HepG2 (cell line): ENCODE measurements around the gene CBFA2T2. TPM values are rescaled to one million over a fixed set of nuclear protein-coding genes. Genes with fewer than 3 reads are reported as not detected.
A peak's percentile ranks its signal among the peaks of the same experiment; 100 is the strongest.

Experiments used
- ATAC-seq: fragments of 200-7000 bp; cut with Tn5 transposase; 3 replicates; pipeline ENCODE4 v1.9.1; 2020; ENCODE audit warnings: mild to moderate bottlenecking, moderate library complexity
- BruUV-seq: library from RNA; stranded (reverse); fragments of 400-500 nt; replicated peaks from 2 replicates; lab custom pipeline; 2021; lab: Mats Ljungman, UMichigan
- CTCF ChIA-PET: fragments of 300-600 bp; formaldehyde crosslinking; extraction: SDS; loops from one replicate; lab custom pipeline; 2021; ENCODE audit warnings: low total read pairs, inconsistent platforms, low intra/inter-chr PET ratio; lab: Yijun Ruan, JAX
- POLR2A ChIA-PET: fragments of 350-600 bp; sonication (Branson Sonifier 250); formaldehyde crosslinking; loops from one replicate; lab custom pipeline; 2020; ENCODE audit warnings: antibody characterized with exemption, inconsistent platforms; lab: Yijun Ruan, JAX
- DNase-seq: peaks from one replicate; pipeline ENCODE4 v3.0.0-alpha.2; 2015; ENCODE audit warnings: low spot score
- FAIRE-seq: peaks from 3 replicates; lab custom pipeline; 2011; peaks lifted over from hg19 to GRCh38; lab: Jason Lieb, UNC
- H2AFZ ChIP-seq: one replicate; pipeline ENCODE4 v1.6.1; 2011; ENCODE audit warnings: low read length, inconsistent platforms
- H3K27ac ChIP-seq: fragments of 300-600 bp; 3 replicates; pipeline ENCODE4 v1.8.0; 2011; ENCODE audit warnings: mixed run types, mild to moderate bottlenecking, mixed read lengths, low read length, inconsistent platforms; ENCODE audit not compliant: insufficient read depth; ENCODE audit errors: extremely low read length
- H3K27me3 ChIP-seq, 2 experiments: fragments of 200-600 bp in 1 of 2; 2 replicates in 1 of 2; 3 replicates in 1 of 2; pipeline versions ENCODE4 v1.6.0 to v1.8.0; 2011; ENCODE audit warnings: low read length in 2 of 2, mild to moderate bottlenecking in 2 of 2, moderate library complexity in 2 of 2, inconsistent platforms in 1 of 2; ENCODE audit not compliant: insufficient read depth in 2 of 2, control insufficient read depth in 1 of 2
- H3K36me3 ChIP-seq, 2 experiments: fragments of 200-600 bp in 1 of 2; replicated peaks in 1 of 2; 2 replicates in 1 of 2; 3 replicates in 1 of 2; pipeline versions ENCODE4 v1.5.1 to v1.8.0; 2011; ENCODE audit warnings: low read length in 2 of 2, inconsistent platforms in 1 of 2; ENCODE audit not compliant: insufficient read depth in 2 of 2, control insufficient read depth in 1 of 2
- H3K4me1 ChIP-seq: 2 replicates; pipeline ENCODE4 v1.5.1; 2012; ENCODE audit warnings: low read length, inconsistent platforms; ENCODE audit not compliant: insufficient read depth
- H3K4me2 ChIP-seq: 2 replicates; pipeline ENCODE4 v1.6.0; 2011; ENCODE audit warnings: low read depth, low read length, inconsistent platforms
- H3K4me3 ChIP-seq, 3 experiments: fragments of 200-600 bp in 1 of 3; sonication (generic), shearing (Covaris generic) in 1 of 3; replicated peaks in 1 of 3; 2 replicates each; pipeline ENCODE4 v1.5.1; 2011 to 2016; ENCODE audit warnings: low read length in 3 of 3, inconsistent platforms in 2 of 3, low read depth in 2 of 3, mild to moderate bottlenecking in 2 of 3, control low read depth in 1 of 3, mixed read lengths in 1 of 3; ENCODE audit not compliant: insufficient read depth in 1 of 3
- H3K79me2 ChIP-seq: one replicate; pipeline ENCODE4 v1.6.1; 2011; ENCODE audit warnings: low read length, inconsistent platforms; ENCODE audit not compliant: insufficient read depth
- H3K9ac ChIP-seq: 2 replicates; pipeline ENCODE4 v1.6.0; 2011; ENCODE audit warnings: mild to moderate bottlenecking, low read depth, low read length, inconsistent platforms; ENCODE audit not compliant: insufficient read depth
- H3K9me3 ChIP-seq: 2 replicates; pipeline ENCODE4 v1.5.1; 2012; ENCODE audit warnings: mild to moderate bottlenecking, low read length
- H4K20me1 ChIP-seq: 2 replicates; pipeline ENCODE4 v1.6.0; 2011; ENCODE audit warnings: inconsistent platforms, mild to moderate bottlenecking, low read length, moderate library complexity; ENCODE audit not compliant: insufficient read depth
- ARID2 ChIP-seq: sonication (generic); formaldehyde crosslinking; IDR thresholded peaks from 2 replicates; pipeline ENCODE4 v1.8.1; 2022; ENCODE audit warnings: mild to moderate bottlenecking, missing genetic modification reagents, borderline replicate concordance
- ARNT2 ChIP-seq: sonication (generic); formaldehyde crosslinking; IDR thresholded peaks from 2 replicates; pipeline ENCODE4 v1.8.0; 2022; ENCODE audit warnings: mild to moderate bottlenecking, low read depth, missing genetic modification reagents, moderate library complexity
- ATM ChIP-seq: fragments of 450-650 bp; IDR thresholded peaks from 2 replicates; pipeline ENCODE4 v1.7.1; 2017; ENCODE audit warnings: mild to moderate bottlenecking, borderline replicate concordance
- BCL6 ChIP-seq: IDR thresholded peaks from 2 replicates; pipeline ENCODE4 v1.6.1; 2016; ENCODE audit warnings: missing genetic modification reagents, missing compliant biosample characterization
- FOXJ3 ChIP-seq: sonication (generic); formaldehyde crosslinking; IDR thresholded peaks from 2 replicates; pipeline ENCODE4 v1.4.0; 2020; ENCODE audit warnings: missing genetic modification reagents, mild to moderate bottlenecking, borderline replicate concordance
- FOXO1 ChIP-seq: sonication (generic); formaldehyde crosslinking; IDR thresholded peaks from 2 replicates; pipeline ENCODE4 v1.4.0; 2020; ENCODE audit warnings: missing genetic modification reagents
- HDAC1 ChIP-seq: sonication (generic); formaldehyde crosslinking; IDR thresholded peaks from 2 replicates; pipeline ENCODE4 v1.5.1; 2020; ENCODE audit warnings: mild to moderate bottlenecking, missing genetic modification reagents
- MIER3 ChIP-seq: IDR thresholded peaks from 2 replicates; pipeline ENCODE4 v1.6.1; 2016; ENCODE audit warnings: missing compliant biosample characterization, borderline replicate concordance
- RCOR2 ChIP-seq: IDR thresholded peaks from 2 replicates; pipeline ENCODE4 v1.6.1; 2016; ENCODE audit warnings: missing biosample characterization, missing genetic modification reagents
- SOX13 ChIP-seq, 3 experiments: fragments of 450-650 bp in 1 of 3; sonication (generic) in 1 of 3; formaldehyde crosslinking in 1 of 3; IDR thresholded peaks in 2 of 3; conservative IDR thresholded peaks in 1 of 3; 2 replicates each; pipeline versions ENCODE4 v1.5.0 to v1.6.1; 2016 to 2020; ENCODE audit warnings: antibody characterized with exemption in 1 of 3, mild to moderate bottlenecking in 1 of 3, missing compliant biosample characterization in 1 of 3, missing genetic modification reagents in 1 of 3, moderate library complexity in 1 of 3
- SOX6 ChIP-seq, 2 experiments: fragments of 450-650 bp in 1 of 2; sonication (generic) in 1 of 2; formaldehyde crosslinking in 1 of 2; IDR thresholded peaks; 2 replicates each; pipeline versions ENCODE4 v1.4.0 to v1.6.1; 2017 to 2020; ENCODE audit warnings: antibody characterized with exemption in 1 of 2, mild to moderate bottlenecking in 1 of 2, missing genetic modification reagents in 1 of 2
- ZNF331 ChIP-seq: sonication (generic); formaldehyde crosslinking; IDR thresholded peaks from 2 replicates; pipeline ENCODE4 v1.4.0; 2020; ENCODE audit warnings: missing genetic modification reagents
- ZNF547 ChIP-seq: sonication (generic); formaldehyde crosslinking; IDR thresholded peaks from 2 replicates; pipeline ENCODE4 v1.5.1; 2020; ENCODE audit warnings: mild to moderate bottlenecking, missing genetic modification reagents
- ZNF607 ChIP-seq: sonication (generic); formaldehyde crosslinking; IDR thresholded peaks from 2 replicates; pipeline ENCODE4 v1.5.1; 2020; ENCODE audit warnings: missing genetic modification reagents, mild to moderate bottlenecking, borderline replicate concordance
- WGBS: methylation state at CpG from one replicate; pipeline ENCODE4 v1.1.6; 2017; ENCODE audit warnings: low lambda C conversion rate; 5-methylcytosine and 5-hydroxymethylcytosine counted together
- in situ Hi-C: cut with HindIII; loops from 2 replicates; pipeline ENCODE4 v1.10.0; 2017; ENCODE audit warnings: low pct_unique_long_range_greater_than_20kb; ENCODE audit not compliant: extremely low pct_ligation_motif_present
- intact Hi-C: fragments of 100-400 bp; cut with micrococcal nuclease; formaldehyde crosslinking; loops from one replicate; pipeline ENCODE4 v1.10.0; 2022; ENCODE audit not compliant: unreplicated experiment
- polyA plus RNA-seq, 8 experiments: library from polyadenylated mRNA; depleted of rRNA in 3 of 8; stranded (reverse) in 7 of 8; unstranded in 1 of 8; fragments of >200 nt; fragmentation: Illumina TruSeq in 4 of 8; extraction: Trizol in 4 of 8; gene quantifications; 2 replicates each; pipeline versions ENCODE4 v1.2.1 to v1.2.3, GENCODE V29; 2011 to 2016; ENCODE audit warnings: low read depth in 4 of 8, missing spikeins in 1 of 8, mixed read lengths in 1 of 8; ENCODE audit not compliant: insufficient read depth in 1 of 8
- total RNA-seq, 5 experiments: library from RNA; depleted of rRNA; stranded (reverse); fragments of >200 nt; fragmentation: Illumina TruSeq; extraction: Trizol; gene quantifications; 2 replicates each; pipeline ENCODE4 v1.2.3, GENCODE V29; 2016; ENCODE audit warnings: low read depth in 1 of 5
- TF ChIP-seq, protein P1 (sequence below): sonication (generic); formaldehyde crosslinking; IDR thresholded peaks from 2 replicates; pipeline ENCODE4 v1.5.1; 2020; ENCODE audit warnings: mild to moderate bottlenecking, missing genetic modification reagents

CBFA2T2 gene
- total and polyA plus RNA-seq, 2 of the 13 experiments (the other 11 are each of a cell fraction or from before 2014, with no cell fraction given), result 6.3 to 21.2 TPM

DNA sequence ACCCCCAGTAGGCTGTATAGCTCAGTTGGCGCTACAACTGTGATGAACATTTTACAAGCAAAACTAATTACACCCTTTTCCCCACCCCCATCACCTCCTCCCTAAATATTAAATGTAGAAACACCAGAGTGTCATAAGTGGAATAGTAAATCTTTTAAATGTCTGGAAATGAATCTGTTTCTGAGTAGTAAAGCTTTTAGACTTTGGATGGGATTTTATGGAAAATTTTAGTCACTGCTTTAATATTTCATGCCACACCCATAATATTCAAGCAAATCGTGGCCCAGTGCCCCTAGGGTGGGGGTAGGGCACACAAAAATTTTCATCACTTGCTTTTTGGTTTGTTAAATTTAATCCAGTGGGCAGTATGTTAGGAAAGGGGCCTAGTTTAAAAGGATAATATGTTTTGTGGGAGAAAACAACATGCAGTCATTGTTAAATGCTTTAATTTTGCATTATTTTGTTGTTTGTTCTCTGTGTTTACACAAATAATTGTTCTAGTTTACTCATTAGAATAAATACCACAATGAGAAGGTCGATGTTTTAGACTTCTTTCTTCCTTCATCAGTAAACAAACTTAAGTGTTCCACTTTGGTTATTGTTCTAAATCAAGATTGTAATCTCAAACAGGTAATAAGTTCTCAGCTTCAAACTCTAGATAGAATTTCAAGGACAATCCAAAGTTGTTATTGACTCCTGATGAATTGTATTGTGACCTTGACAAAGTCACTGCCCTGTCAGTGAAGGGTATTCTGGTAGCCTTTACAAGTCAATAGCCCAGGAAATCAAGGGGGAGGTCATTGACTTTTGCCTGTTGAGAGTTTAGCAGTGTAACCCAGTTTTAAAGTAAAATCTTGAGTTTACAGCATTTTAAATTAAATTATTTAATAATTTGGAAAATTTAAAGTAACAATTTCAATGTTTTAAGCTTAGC, 79.2 kb downstream of the CBFA2T2 start:
- 67% methylated on average over 3 of the region's 3 CpGs for WGBS
- no TSS peak for BruUV-seq
- peak; percentile 32 for FAIRE-seq
- TF ChIP-seq FOXO1 (CRISPR knock-in tag) (peak; percentile 50; the same call in 1 of the 2 replicates), HDAC1 (CRISPR knock-in tag) (peak; percentile 47; the same call in 1 of the 2 replicates), ARID2 (no peak), BCL6 (CRISPR knock-in tag) (peak; percentile 62), ARNT2 (peak; percentile 20; the same call in 1 of the 2 replicates), ZNF331 (CRISPR knock-in tag) (peak; percentile 55; the same call in 1 of the 2 replicates), MIER3 (CRISPR knock-in tag) (0 out of 2 replicates have a peak, but pooled peaks have one; percentile 37), SOX13 (IDR thresholded peaks at IDR 0.05) (no peak), SOX13 (CRISPR knock-in tag; conservative IDR thresholded peaks at IDR 0.05 in 1 of 2, IDR thresholded peaks at IDR 0.05 in 1 of 2) (peak in 1 of 2 experiments; percentile 89; a peak in 2 of 4 replicates), ZNF547 (CRISPR knock-in tag) (no peak), RCOR2 (CRISPR knock-in tag) (0 out of 2 replicates have a peak, but pooled peaks have one; percentile 13), ATM (no peak), SOX6 (IDR thresholded peaks at IDR 0.05) (no peak), SOX6 (CRISPR knock-in tag; IDR thresholded peaks at IDR 0.05) (peak; percentile 75; the same call in 1 of the 2 replicates), FOXJ3 (CRISPR knock-in tag) (0 out of 2 replicates have a peak, but pooled peaks have one; percentile 9), ZNF607 (CRISPR knock-in tag) (no peak)
- TF ChIP-seq, protein P1, sequence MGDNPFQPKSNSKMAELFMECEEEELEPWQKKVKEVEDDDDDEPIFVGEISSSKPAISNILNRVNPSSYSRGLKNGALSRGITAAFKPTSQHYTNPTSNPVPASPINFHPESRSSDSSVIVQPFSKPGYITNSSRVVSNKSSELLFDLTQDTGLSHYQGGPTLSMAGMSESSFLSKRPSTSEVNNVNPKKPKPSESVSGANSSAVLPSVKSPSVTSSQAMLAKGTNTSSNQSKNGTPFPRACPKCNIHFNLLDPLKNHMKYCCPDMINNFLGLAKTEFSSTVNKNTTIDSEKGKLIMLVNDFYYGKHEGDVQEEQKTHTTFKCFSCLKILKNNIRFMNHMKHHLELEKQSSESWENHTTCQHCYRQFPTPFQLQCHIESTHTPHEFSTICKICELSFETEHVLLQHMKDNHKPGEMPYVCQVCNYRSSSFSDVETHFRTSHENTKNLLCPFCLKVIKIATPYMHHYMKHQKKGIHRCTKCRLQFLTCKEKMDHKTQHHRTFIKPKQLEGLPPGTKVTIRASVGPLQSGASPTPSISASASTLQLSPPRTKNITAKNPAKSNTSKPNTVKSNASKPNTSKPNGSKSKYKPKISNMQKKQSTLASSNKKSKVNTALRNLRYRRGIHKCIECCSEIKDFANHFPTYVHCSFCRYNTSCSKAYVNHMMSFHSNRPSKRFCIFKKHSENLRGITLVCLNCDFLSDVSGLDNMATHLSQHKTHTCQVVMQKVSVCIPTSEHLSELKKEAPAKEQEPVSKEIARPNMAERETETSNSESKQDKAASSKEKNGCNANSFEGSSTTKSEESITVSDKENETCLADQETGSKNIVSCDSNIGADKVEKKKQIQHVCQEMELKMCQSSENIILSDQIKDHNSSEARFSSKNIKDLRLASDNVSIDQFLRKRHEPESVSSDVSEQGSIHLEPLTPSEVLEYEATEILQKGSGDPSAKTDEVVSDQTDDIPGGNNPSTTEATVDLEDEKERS (CRISPR knock-in tag), result no peak

More for the DNA sequence above, 79.2 kb downstream of the CBFA2T2 start:
- ChIA-PET POLR2A (interaction anchor here (0.8 to 1.4 kb wide), 2 partner anchors 14 to 80 kb away, joined by 3 read pairs; partner anchors contain the start of gene CBFA2T2), CTCF (no interaction called here)
- H2AFZ ChIP-seq, result no peak overlapping the region
- DNase-seq (peak; percentile 66), ATAC-seq (peak; percentile 65)
- no peaks in the 10 kb centered on the region for H3K36me3 ChIP-seq
- H3K9ac ChIP-seq, result no peak overlapping the region
- H3K9me3 ChIP-seq, result no peaks in the 10 kb centered on the region
- no peak overlapping the region for H3K4me3 ChIP-seq
- no peaks in the 10 kb centered on the region for H4K20me1 ChIP-seq
- peaks cover 44% of the 10 kb centered on the region for H3K4me1 ChIP-seq
- intact Hi-C loops (loop anchor here (10.0 kb wide), 1 partner anchor 54 kb away; no protein-coding TSS in a partner anchor), in situ Hi-C loops (no loop called here)
- H3K79me2 ChIP-seq, result peaks cover 8% of the 10 kb centered on the region
- no peaks in the 10 kb centered on the region for H3K27me3 ChIP-seq
- H3K4me2 ChIP-seq, result no peak overlapping the region; the same call in 1 of the 2 replicates
- peak overlapping the region; percentile 44 for H3K27ac ChIP-seq
